GM18526 (cell line): ENCODE measurements around the gene BMP7.

Experiments
- POLR2A ChIP-seq: IDR thresholded peaks from 3 replicates; pipeline ENCODE4 v1.6.1; 2011; ENCODE audit not compliant: insufficient read length; ENCODE audit errors: extremely low read depth

BMP7 gene

GRCh38 chr20:57140416-57140965 lies 126.0 kb downstream of the BMP7 start:
- no peak for TF ChIP-seq POLR2A

GRCh38 chr20:57139342-57140093 lies 126.9 kb downstream of the BMP7 start:
- no peak for TF ChIP-seq POLR2A

GRCh38 chr20:57138198-57138995 lies 128.0 kb downstream of the BMP7 start:
- TF ChIP-seq POLR2A: no peak

- TF ChIP-seq POLR2A: no peak
These were observed 128.8 kb downstream of the BMP7 start for GRCh38 chr20:57137676-57138075.

GRCh38 chr20:57136734-57137133 lies 129.7 kb downstream of the BMP7 start:
- TF ChIP-seq POLR2A: no peak

- TF ChIP-seq POLR2A: no peak
These were observed 130.6 kb downstream of the BMP7 start for GRCh38 chr20:57135875-57136274.

- TF ChIP-seq POLR2A: no peak
These were observed 131.6 kb downstream of the BMP7 start for GRCh38 chr20:57134804-57135203.

- TF ChIP-seq POLR2A: no peak
These were observed 132.4 kb downstream of the BMP7 start for GRCh38 chr20:57133926-57134650.

GRCh38 chr20:57131601-57132391 lies 134.6 kb downstream of the BMP7 start:
- no peak for TF ChIP-seq POLR2A

GRCh38 chr20:57131077-57131476 lies 135.4 kb downstream of the BMP7 start:
- TF ChIP-seq POLR2A: no peak

GRCh38 chr20:57130160-57130772 lies 136.2 kb downstream of the BMP7 start:
- no peak for TF ChIP-seq POLR2A

- TF ChIP-seq POLR2A: no peak
These were observed 137.1 kb downstream of the BMP7 start for GRCh38 chr20:57129303-57129702.

GRCh38 chr20:57128044-57128757 lies 138.2 kb downstream of the BMP7 start:
- no peak for TF ChIP-seq POLR2A
